HepG2 (cell line): ENCODE data around the gene SYNPR. TPM values are rescaled to one million over a fixed set of nuclear protein-coding genes. Genes with fewer than 3 reads are reported as not detected.

Experiments used
- ATAC-seq: fragments of 200-7000 bp; cut with Tn5 transposase; 3 replicates; pipeline ENCODE4 v1.9.1; 2020; ENCODE audit warnings: mild to moderate bottlenecking, moderate library complexity
- BruUV-seq: library from RNA; stranded (reverse); fragments of 400-500 nt; replicated peaks from 2 replicates; lab custom pipeline; 2021; lab: Mats Ljungman, UMichigan
- CTCF ChIA-PET: fragments of 300-600 bp; formaldehyde crosslinking; extraction: SDS; loops from one replicate; lab custom pipeline; 2021; ENCODE audit warnings: low total read pairs, inconsistent platforms, low intra/inter-chr PET ratio; lab: Yijun Ruan, JAX
- POLR2A ChIA-PET: fragments of 350-600 bp; sonication (Branson Sonifier 250); formaldehyde crosslinking; loops from one replicate; lab custom pipeline; 2020; ENCODE audit warnings: antibody characterized with exemption, inconsistent platforms; lab: Yijun Ruan, JAX
- DNase-seq: peaks from one replicate; pipeline ENCODE4 v3.0.0-alpha.2; 2015; ENCODE audit warnings: low spot score
- FAIRE-seq: peaks from 3 replicates; lab custom pipeline; 2011; peaks lifted over from hg19 to GRCh38; lab: Jason Lieb, UNC
- H2AFZ ChIP-seq: one replicate; pipeline ENCODE4 v1.6.1; 2011; ENCODE audit warnings: low read length, inconsistent platforms
- H3K27ac ChIP-seq: fragments of 300-600 bp; 3 replicates; pipeline ENCODE4 v1.8.0; 2011; ENCODE audit warnings: mixed run types, mild to moderate bottlenecking, mixed read lengths, low read length, inconsistent platforms; ENCODE audit not compliant: insufficient read depth; ENCODE audit errors: extremely low read length
- H3K27me3 ChIP-seq, 2 experiments: fragments of 200-600 bp in 1 of 2; 2 replicates in 1 of 2; 3 replicates in 1 of 2; pipeline versions ENCODE4 v1.6.0 to v1.8.0; 2011; ENCODE audit warnings: low read length in 2 of 2, mild to moderate bottlenecking in 2 of 2, moderate library complexity in 2 of 2, inconsistent platforms in 1 of 2; ENCODE audit not compliant: insufficient read depth in 2 of 2, control insufficient read depth in 1 of 2
- H3K36me3 ChIP-seq, 2 experiments: fragments of 200-600 bp in 1 of 2; replicated peaks in 1 of 2; 2 replicates in 1 of 2; 3 replicates in 1 of 2; pipeline versions ENCODE4 v1.5.1 to v1.8.0; 2011; ENCODE audit warnings: low read length in 2 of 2, inconsistent platforms in 1 of 2; ENCODE audit not compliant: insufficient read depth in 2 of 2, control insufficient read depth in 1 of 2
- H3K4me1 ChIP-seq: 2 replicates; pipeline ENCODE4 v1.5.1; 2012; ENCODE audit warnings: low read length, inconsistent platforms; ENCODE audit not compliant: insufficient read depth
- H3K4me2 ChIP-seq: 2 replicates; pipeline ENCODE4 v1.6.0; 2011; ENCODE audit warnings: low read depth, low read length, inconsistent platforms
- H3K4me3 ChIP-seq, 3 experiments: fragments of 200-600 bp in 1 of 3; sonication (generic), shearing (Covaris generic) in 1 of 3; replicated peaks in 1 of 3; 2 replicates each; pipeline ENCODE4 v1.5.1; 2011 to 2016; ENCODE audit warnings: low read length in 3 of 3, inconsistent platforms in 2 of 3, low read depth in 2 of 3, mild to moderate bottlenecking in 2 of 3, control low read depth in 1 of 3, mixed read lengths in 1 of 3; ENCODE audit not compliant: insufficient read depth in 1 of 3
- H3K79me2 ChIP-seq: one replicate; pipeline ENCODE4 v1.6.1; 2011; ENCODE audit warnings: low read length, inconsistent platforms; ENCODE audit not compliant: insufficient read depth
- H3K9ac ChIP-seq: 2 replicates; pipeline ENCODE4 v1.6.0; 2011; ENCODE audit warnings: mild to moderate bottlenecking, low read depth, low read length, inconsistent platforms; ENCODE audit not compliant: insufficient read depth
- H3K9me3 ChIP-seq: 2 replicates; pipeline ENCODE4 v1.5.1; 2012; ENCODE audit warnings: mild to moderate bottlenecking, low read length
- H4K20me1 ChIP-seq: 2 replicates; pipeline ENCODE4 v1.6.0; 2011; ENCODE audit warnings: inconsistent platforms, mild to moderate bottlenecking, low read length, moderate library complexity; ENCODE audit not compliant: insufficient read depth
- AGO2 ChIP-seq: fragments of 200-400 bp; formaldehyde crosslinking; optimal IDR thresholded peaks from 2 replicates; pipeline ENCODE3; 2017; ENCODE audit warnings: mild to moderate bottlenecking, low read depth, low read length, moderate library complexity
- FOXA1 ChIP-seq, 2 experiments: fragments of 450-650 bp in 1 of 2; sonication (generic) in 1 of 2; formaldehyde crosslinking in 1 of 2; IDR thresholded peaks; 2 replicates each; pipeline versions ENCODE4 v1.4.0 to v1.6.1; 2016 to 2020; ENCODE audit warnings: missing genetic modification reagents in 1 of 2
- FOXM1 ChIP-seq: sonication (generic); formaldehyde crosslinking; IDR thresholded peaks from 2 replicates; pipeline ENCODE4 v1.5.0; 2020; ENCODE audit warnings: missing genetic modification reagents
- GLI4 ChIP-seq: sonication (generic); formaldehyde crosslinking; IDR thresholded peaks from 2 replicates; pipeline ENCODE4 v1.5.1; 2020; ENCODE audit warnings: missing genetic modification reagents, mild to moderate bottlenecking, moderate library complexity, borderline replicate concordance
- HMGA1 ChIP-seq: sonication (generic); formaldehyde crosslinking; conservative IDR thresholded peaks from 2 replicates; pipeline ENCODE4 v1.4.0; 2020; ENCODE audit warnings: missing genetic modification reagents
- KDM2A ChIP-seq: sonication (generic); formaldehyde crosslinking; IDR thresholded peaks from 2 replicates; pipeline ENCODE4 v1.4.0; 2020; ENCODE audit warnings: low read depth, missing genetic modification reagents, borderline replicate concordance
- NCOA5 ChIP-seq: sonication (generic); formaldehyde crosslinking; IDR thresholded peaks from 2 replicates; pipeline ENCODE4 v1.4.0; 2020; ENCODE audit warnings: missing genetic modification reagents
- NFIC ChIP-seq: IDR thresholded peaks from 2 replicates; pipeline ENCODE4 v1.6.1; 2012; ENCODE audit warnings: mild to moderate bottlenecking, low read length, inconsistent platforms
- PHF21A ChIP-seq: sonication (generic); formaldehyde crosslinking; IDR thresholded peaks from 2 replicates; pipeline ENCODE4 v1.5.0; 2020; ENCODE audit warnings: mild to moderate bottlenecking, missing genetic modification reagents
- TBX3 ChIP-seq: fragments of 450-650 bp; IDR thresholded peaks from 2 replicates; pipeline ENCODE4 v1.6.1; 2017; ENCODE audit warnings: antibody characterized with exemption, mild to moderate bottlenecking, inconsistent platforms, borderline replicate concordance
- WIZ ChIP-seq: sonication (generic); formaldehyde crosslinking; IDR thresholded peaks from 2 replicates; pipeline ENCODE4 v1.5.1; 2020; ENCODE audit warnings: mild to moderate bottlenecking, missing genetic modification reagents
- ZBTB1 ChIP-seq: sonication (generic); formaldehyde crosslinking; IDR thresholded peaks from 2 replicates; pipeline ENCODE4 v1.4.0; 2020; ENCODE audit warnings: missing genetic modification reagents, borderline replicate concordance
- ZMYM4 ChIP-seq: sonication (generic); formaldehyde crosslinking; IDR thresholded peaks from 2 replicates; pipeline ENCODE4 v1.8.1; 2023; ENCODE audit warnings: mild to moderate bottlenecking, missing genetic modification reagents
- ZNF570 ChIP-seq: sonication (generic); formaldehyde crosslinking; IDR thresholded peaks from 2 replicates; pipeline ENCODE4 v1.4.0; 2020; ENCODE audit warnings: mild to moderate bottlenecking, missing genetic modification reagents, borderline replicate concordance
- ZNF670 ChIP-seq: sonication (generic); formaldehyde crosslinking; IDR thresholded peaks from 2 replicates; pipeline ENCODE4 v1.8.0; 2022; ENCODE audit warnings: mild to moderate bottlenecking, missing genetic modification reagents, borderline replicate concordance
- ZNF674 ChIP-seq: sonication (generic); formaldehyde crosslinking; IDR thresholded peaks from 2 replicates; pipeline ENCODE4 v1.5.0; 2020; ENCODE audit warnings: low read depth, mild to moderate bottlenecking, missing genetic modification reagents
- ZNF878 ChIP-seq: sonication (generic); formaldehyde crosslinking; IDR thresholded peaks from 2 replicates; pipeline ENCODE4 v1.8.1; 2023; ENCODE audit warnings: mild to moderate bottlenecking, missing genetic modification reagents, moderate library complexity
- WGBS: methylation state at CpG from one replicate; pipeline ENCODE4 v1.1.6; 2017; ENCODE audit warnings: low lambda C conversion rate; 5-methylcytosine and 5-hydroxymethylcytosine counted together
- in situ Hi-C: cut with HindIII; loops from 2 replicates; pipeline ENCODE4 v1.10.0; 2017; ENCODE audit warnings: low pct_unique_long_range_greater_than_20kb; ENCODE audit not compliant: extremely low pct_ligation_motif_present
- intact Hi-C: fragments of 100-400 bp; cut with micrococcal nuclease; formaldehyde crosslinking; loops from one replicate; pipeline ENCODE4 v1.10.0; 2022; ENCODE audit not compliant: unreplicated experiment
- polyA plus RNA-seq, 8 experiments: library from polyadenylated mRNA; depleted of rRNA in 3 of 8; stranded (reverse) in 7 of 8; unstranded in 1 of 8; fragments of >200 nt; fragmentation: Illumina TruSeq in 4 of 8; extraction: Trizol in 4 of 8; gene quantifications; 2 replicates each; pipeline versions ENCODE4 v1.2.1 to v1.2.3, GENCODE V29; 2011 to 2016; ENCODE audit warnings: low read depth in 4 of 8, missing spikeins in 1 of 8, mixed read lengths in 1 of 8; ENCODE audit not compliant: insufficient read depth in 1 of 8
- total RNA-seq, 5 experiments: library from RNA; depleted of rRNA; stranded (reverse); fragments of >200 nt; fragmentation: Illumina TruSeq; extraction: Trizol; gene quantifications; 2 replicates each; pipeline ENCODE4 v1.2.3, GENCODE V29; 2016; ENCODE audit warnings: low read depth in 1 of 5
- TF ChIP-seq, protein P1 (sequence below): sonication (generic); formaldehyde crosslinking; IDR thresholded peaks from 2 replicates; pipeline ENCODE4 v1.4.0; 2020; ENCODE audit warnings: missing genetic modification reagents
- TF ChIP-seq, protein P2 (sequence below): sonication (generic); formaldehyde crosslinking; conservative IDR thresholded peaks from 2 replicates; pipeline ENCODE4 v1.4.0; 2020; ENCODE audit warnings: missing genetic modification reagents
- TF ChIP-seq, protein P3 (sequence below): sonication (generic); formaldehyde crosslinking; IDR thresholded peaks from 2 replicates; pipeline ENCODE4 v1.4.0; 2020; ENCODE audit warnings: missing genetic modification reagents; ENCODE audit errors: not compliant biosample characterization

SYNPR gene
- total and polyA plus RNA-seq, 2 of the 13 experiments (the other 11 are each of a cell fraction or from before 2014, with no cell fraction given) = 0.04 TPM; not detected in 1

DNA sequence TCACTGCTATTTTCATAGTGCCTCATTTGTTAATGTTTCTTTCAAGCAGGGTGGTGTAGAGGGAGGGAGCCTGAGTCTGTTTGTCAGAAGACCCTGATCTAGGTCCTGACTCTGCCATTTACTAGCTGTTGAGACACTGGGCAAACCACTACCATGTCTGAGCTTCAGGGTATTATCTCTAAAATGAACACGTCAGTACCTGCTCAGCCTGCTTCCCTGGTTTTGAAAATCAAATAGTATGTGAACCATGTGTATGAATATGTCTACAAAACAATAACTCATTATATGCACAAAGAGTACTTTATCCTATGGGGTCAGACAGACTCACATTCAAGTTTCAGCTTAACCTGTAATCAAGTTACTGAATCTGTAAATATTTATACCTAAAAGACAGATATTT lies 25.1 kb downstream of the SYNPR start:
- Histone ChIP-seq H3K4me3 (no peak overlapping the region), H4K20me1 (no peaks in the 10 kb centered on the region), H3K36me3 (no peaks in the 10 kb centered on the region), H3K27me3 (no peaks in the 10 kb centered on the region; a peak in 1 of 5 replicates), H2AFZ (no peak overlapping the region), H3K4me1 (no peaks in the 10 kb centered on the region), H3K79me2 (no peaks in the 10 kb centered on the region), H3K9me3 (peaks cover 5% of the 10 kb centered on the region; the same call in 1 of the 2 replicates), H3K4me2 (no peak overlapping the region), H3K27ac (no peak overlapping the region), H3K9ac (no peak overlapping the region)
- no peak for ATAC-seq
- TF ChIP-seq NFIC (no peak), ZNF670 (CRISPR knock-in tag) (no peak), ZNF878 (CRISPR knock-in tag) (no peak), NCOA5 (CRISPR knock-in tag) (no peak), ZMYM4 (CRISPR knock-in tag) (no peak), HMGA1 (CRISPR knock-in tag) (no peak), FOXM1 (no peak), TBX3 (no peak), AGO2 (no peak), WIZ (no peak), ZBTB1 (CRISPR knock-in tag) (no peak), ZNF570 (CRISPR knock-in tag) (no peak), GLI4 (CRISPR knock-in tag) (no peak), KDM2A (CRISPR knock-in tag) (no peak), FOXA1 (IDR thresholded peaks at IDR 0.05) (no peak), FOXA1 (CRISPR knock-in tag; IDR thresholded peaks at IDR 0.05) (no peak), ZNF674 (CRISPR knock-in tag) (no peak), PHF21A (CRISPR knock-in tag) (no peak)
- TF ChIP-seq, protein P1, sequence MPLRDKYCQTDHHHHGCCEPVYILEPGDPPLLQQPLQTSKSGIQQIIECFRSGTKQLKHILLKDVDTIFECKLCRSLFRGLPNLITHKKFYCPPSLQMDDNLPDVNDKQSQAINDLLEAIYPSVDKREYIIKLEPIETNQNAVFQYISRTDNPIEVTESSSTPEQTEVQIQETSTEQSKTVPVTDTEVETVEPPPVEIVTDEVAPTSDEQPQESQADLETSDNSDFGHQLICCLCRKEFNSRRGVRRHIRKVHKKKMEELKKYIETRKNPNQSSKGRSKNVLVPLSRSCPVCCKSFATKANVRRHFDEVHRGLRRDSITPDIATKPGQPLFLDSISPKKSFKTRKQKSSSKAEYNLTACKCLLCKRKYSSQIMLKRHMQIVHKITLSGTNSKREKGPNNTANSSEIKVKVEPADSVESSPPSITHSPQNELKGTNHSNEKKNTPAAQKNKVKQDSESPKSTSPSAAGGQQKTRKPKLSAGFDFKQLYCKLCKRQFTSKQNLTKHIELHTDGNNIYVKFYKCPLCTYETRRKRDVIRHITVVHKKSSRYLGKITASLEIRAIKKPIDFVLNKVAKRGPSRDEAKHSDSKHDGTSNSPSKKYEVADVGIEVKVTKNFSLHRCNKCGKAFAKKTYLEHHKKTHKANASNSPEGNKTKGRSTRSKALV (CRISPR knock-in tag) = no peak
- TF ChIP-seq, protein P2, sequence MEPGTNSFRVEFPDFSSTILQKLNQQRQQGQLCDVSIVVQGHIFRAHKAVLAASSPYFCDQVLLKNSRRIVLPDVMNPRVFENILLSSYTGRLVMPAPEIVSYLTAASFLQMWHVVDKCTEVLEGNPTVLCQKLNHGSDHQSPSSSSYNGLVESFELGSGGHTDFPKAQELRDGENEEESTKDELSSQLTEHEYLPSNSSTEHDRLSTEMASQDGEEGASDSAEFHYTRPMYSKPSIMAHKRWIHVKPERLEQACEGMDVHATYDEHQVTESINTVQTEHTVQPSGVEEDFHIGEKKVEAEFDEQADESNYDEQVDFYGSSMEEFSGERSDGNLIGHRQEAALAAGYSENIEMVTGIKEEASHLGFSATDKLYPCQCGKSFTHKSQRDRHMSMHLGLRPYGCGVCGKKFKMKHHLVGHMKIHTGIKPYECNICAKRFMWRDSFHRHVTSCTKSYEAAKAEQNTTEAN = no peak
- TF ChIP-seq, protein P3, sequence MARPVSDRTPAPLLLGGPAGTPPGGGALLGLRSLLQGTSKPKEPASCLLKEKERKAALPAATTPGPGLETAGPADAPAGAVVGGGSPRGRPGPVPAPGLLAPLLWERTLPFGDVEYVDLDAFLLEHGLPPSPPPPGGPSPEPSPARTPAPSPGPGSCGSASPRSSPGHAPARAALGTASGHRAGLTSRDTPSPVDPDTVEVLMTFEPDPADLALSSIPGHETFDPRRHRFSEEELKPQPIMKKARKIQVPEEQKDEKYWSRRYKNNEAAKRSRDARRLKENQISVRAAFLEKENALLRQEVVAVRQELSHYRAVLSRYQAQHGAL (CRISPR knock-in tag) = no peak
- no TSS peak for BruUV-seq
- ChIA-PET CTCF (no interaction called here), POLR2A (no interaction called here)
- intact Hi-C loops (no loop called here), in situ Hi-C loops (no loop called here)
- FAIRE-seq = no peak
- WGBS = 0% methylated on average over 1 of the region's 1 CpG
- no peak for DNase-seq
